COLO829 (cell line): ENCODE measurements around the gene COL26A1.
"Not testable (repeated sequence)": the region's sequence is repeated elsewhere in the genome, so short reads cannot be mapped to it uniquely, and the experiment has no call there.

ENCODE experiments used
- DNase-seq: peaks from one replicate; pipeline ENCODE4 v3.0.0; 2012; ENCODE audit warnings: low spot score

The COL26A1 gene

GRCh38 chr7:101402081-101402779 lies 39.6 kb downstream of the COL26A1 start:
- no peak for DNase-seq

- no peak for DNase-seq
Observed at GRCh38 chr7:101402835-101403234, 40.2 kb downstream of the COL26A1 start.

- no peak for DNase-seq
Observed at GRCh38 chr7:101405474-101406067, 42.9 kb downstream of the COL26A1 start.

- DNase-seq: peak; percentile 75
Observed at GRCh38 chr7:101410743-101411507, 48.2 kb downstream of the COL26A1 start.

GRCh38 chr7:101411508-101411874 lies 48.8 kb downstream of the COL26A1 start:
- DNase-seq: no peak

- DNase-seq: no peak
Observed at GRCh38 chr7:101412976-101413375, 50.3 kb downstream of the COL26A1 start.

GRCh38 chr7:101418694-101419093 lies 56.0 kb downstream of the COL26A1 start:
- no peak for DNase-seq

- no peak for DNase-seq
Observed at GRCh38 chr7:101419831-101420230, 57.2 kb downstream of the COL26A1 start.

- DNase-seq: no peak
Observed at GRCh38 chr7:101420436-101420835, 57.8 kb downstream of the COL26A1 start.

- DNase-seq: no peak
Observed at GRCh38 chr7:101422356-101423195, 59.9 kb downstream of the COL26A1 start.

- DNase-seq: no peak
Observed at GRCh38 chr7:101426303-101427011, 63.8 kb downstream of the COL26A1 start.

GRCh38 chr7:101428093-101428866 lies 65.6 kb downstream of the COL26A1 start:
- no peak for DNase-seq

- no peak for DNase-seq
Observed at GRCh38 chr7:101432316-101432715, 69.6 kb downstream of the COL26A1 start.

- no peak for DNase-seq
Observed at GRCh38 chr7:101433688-101434087, 71.0 kb downstream of the COL26A1 start.

- not testable (repeated sequence) for DNase-seq
Observed at GRCh38 chr7:101434155-101434554, 71.5 kb downstream of the COL26A1 start.

GRCh38 chr7:101435461-101436220 lies 73.0 kb downstream of the COL26A1 start:
- DNase-seq: no peak

- DNase-seq: no peak
Observed at GRCh38 chr7:101436221-101436735, 73.6 kb downstream of the COL26A1 start.

- DNase-seq: peak; percentile 57
Observed at GRCh38 chr7:101436857-101437576, 74.3 kb downstream of the COL26A1 start.

- no peak for DNase-seq
Observed at GRCh38 chr7:101441890-101442289, 79.2 kb downstream of the COL26A1 start.
